Caki2 (cell line): ENCODE results near the gene LRPAP1. TPM values are rescaled to one million over a fixed set of nuclear protein-coding genes. Genes with fewer than 3 reads are reported as not detected.
"Not testable (repeated sequence)": the region's sequence is repeated elsewhere in the genome, so short reads cannot be mapped to it uniquely, and the experiment has no call there.

Experiments used
- DNase-seq: peaks from one replicate; pipeline ENCODE4 v3.0.0-alpha.2; 2015; ENCODE audit warnings: low read depth
- in situ Hi-C: cut with HindIII; loops from 2 replicates; pipeline ENCODE4 v1.10.0; 2016; ENCODE audit warnings: low sequenced_read_pairs, low pct_unique_long_range_greater_than_20kb, mixed read lengths
- total RNA-seq: library from RNA; depleted of rRNA; stranded (reverse); fragments of >200 nt; shearing (Covaris generic); gene quantifications from 2 replicates; pipeline ENCODE4 v1.2.3, GENCODE V29; 2014; ENCODE audit warnings: low replicate concordance

The LRPAP1 gene
- total RNA-seq, 1 experiment from 2014 or later: 183 TPM

DNA sequence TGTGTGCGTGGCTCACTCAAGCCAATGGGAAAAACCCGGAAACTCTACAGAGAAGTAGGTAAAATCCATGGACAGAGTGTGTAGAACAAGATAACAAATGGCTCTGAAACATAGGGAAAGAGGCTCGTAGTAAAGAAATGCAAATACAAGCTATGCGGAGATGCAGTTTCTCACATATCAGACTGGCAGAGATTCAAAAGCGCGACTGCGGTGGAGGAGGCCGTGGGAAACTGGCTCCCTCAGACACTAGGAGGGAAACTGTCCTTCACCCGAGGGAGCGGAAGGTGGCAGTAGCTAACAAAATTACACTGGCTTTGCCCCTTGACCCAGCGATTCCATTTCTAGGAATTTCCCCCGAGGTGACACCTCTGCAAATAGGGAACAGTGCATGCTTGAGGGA, 34.1 kb upstream of the LRPAP1 start:
- peak; percentile 16 for DNase-seq
- in situ Hi-C loops: not testable (repeated sequence)

DNA sequence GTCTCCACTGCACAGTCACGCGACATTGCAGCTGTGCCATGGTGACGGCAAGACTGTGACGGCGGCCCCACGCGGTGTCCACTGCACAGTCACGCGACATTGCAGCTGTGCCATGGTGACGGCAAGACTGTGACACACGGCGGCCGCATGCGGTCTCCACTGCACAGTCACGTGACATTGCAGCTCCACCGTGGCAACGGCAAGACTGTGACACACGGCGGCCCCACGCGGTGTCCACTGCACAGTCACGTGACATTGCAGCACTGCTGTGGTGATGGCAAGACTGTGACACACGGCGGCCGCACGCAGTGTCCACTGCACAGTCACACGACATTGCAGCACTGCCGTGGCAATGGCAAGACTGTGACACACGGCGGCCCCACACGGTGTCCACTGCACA, 32.7 kb upstream of the LRPAP1 start:
- DNase-seq, in situ Hi-C loops: not testable (repeated sequence)

DNA sequence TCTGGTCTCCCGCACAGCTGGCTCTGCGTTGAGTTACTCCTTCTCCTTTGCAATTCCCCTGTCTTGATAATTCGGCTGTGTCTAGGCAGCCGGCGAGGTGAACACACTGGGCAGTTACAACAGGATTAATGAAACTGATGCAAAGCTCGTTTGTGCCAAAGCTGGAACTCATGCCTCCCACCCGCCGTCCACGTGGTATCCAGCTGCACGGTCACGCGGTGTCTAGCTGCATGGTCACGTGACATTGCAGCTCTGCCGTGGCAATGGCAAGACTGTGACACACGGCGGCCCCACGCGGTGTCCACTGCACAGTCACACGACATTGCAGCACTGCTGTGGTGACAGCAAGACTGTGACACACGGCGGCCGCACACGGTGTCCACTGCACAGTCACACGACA, 31.2 kb upstream of the LRPAP1 start:
- in situ Hi-C loops: no loop called here
- no peak for DNase-seq

DNA sequence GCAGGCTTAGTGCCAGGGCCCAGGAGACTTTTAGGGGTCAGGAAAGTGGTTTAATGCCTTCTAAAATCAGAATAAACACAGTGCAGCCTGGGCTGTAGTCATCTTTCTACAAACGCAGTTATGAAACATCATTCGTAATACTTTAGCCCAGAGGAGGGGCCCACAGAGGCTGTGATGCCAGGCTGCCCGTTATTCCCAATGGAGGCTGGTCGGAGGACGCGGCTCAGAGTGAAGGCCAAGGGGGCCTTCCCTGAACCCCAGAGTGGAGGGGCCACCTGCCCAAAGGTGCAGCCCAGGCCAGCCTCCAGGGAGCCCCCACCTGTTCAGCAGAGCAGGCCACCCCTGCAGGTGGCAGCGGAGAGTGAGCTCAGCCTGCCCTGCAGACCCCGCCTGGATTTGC, 29.9 kb upstream of the LRPAP1 start:
- DNase-seq, in situ Hi-C loops: not testable (repeated sequence)

DNA sequence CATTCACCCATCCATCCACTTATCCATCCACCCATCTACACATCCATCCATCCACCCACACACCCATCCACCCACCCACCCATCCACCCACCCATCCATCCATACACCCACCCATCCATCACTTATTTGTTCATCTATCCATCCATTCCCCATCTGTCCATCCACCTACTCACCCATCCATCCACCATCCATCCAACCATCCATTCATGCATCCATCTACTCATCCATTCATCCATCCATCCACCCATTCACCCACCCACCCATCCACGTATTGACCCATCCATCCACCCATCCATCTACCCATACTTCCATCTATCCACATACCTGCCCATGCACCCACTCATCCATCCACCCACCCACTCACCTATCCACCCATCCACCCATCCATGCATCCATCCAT, 28.2 kb upstream of the LRPAP1 start:
- in situ Hi-C loops, DNase-seq: not testable (repeated sequence)

DNA sequence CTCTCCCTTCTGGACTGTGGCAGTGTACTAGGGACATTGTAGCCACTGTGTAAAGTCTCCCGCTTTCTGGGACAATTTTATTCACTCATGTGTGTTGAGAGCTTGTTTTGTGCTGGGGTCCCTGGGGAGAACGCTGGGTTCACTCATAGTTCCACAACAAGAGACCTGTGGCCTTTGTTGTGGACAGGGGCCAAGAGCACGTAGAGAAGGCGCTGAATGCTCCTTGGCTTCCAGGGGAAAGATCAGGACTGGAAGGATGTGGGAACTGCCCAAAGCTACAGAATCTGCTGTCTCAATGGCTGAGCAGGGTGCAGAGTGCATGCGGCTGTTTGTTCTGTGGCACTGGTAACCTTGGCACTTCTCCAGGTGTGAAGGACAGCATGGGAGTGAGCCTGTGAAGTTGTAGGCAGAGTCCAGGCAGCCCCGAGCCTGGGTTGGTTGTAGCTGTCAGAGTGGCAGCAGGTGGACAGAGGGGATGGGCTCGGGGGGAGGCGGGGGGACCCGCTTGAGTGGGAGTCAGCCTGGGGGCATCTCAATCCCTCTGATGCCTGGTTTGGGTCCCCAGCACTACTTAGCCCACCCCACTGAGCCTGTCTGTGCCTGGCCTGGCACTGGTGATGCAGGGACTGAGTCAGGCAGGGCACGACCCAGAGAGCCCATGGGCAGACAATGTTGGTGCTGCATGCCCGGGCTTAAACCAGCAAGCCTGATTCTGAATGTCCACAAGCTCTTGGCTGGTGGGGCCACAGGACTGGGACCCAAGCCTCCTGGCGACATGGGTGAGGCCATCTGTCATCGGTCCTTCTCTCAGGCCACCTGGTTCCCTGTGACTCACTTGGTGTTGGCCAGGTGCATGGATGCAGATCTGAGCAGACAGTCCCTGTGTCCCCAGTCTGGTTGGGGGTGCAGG, 27.4 kb upstream of the LRPAP1 start:
- in situ Hi-C loops, DNase-seq: not testable (repeated sequence)

DNA sequence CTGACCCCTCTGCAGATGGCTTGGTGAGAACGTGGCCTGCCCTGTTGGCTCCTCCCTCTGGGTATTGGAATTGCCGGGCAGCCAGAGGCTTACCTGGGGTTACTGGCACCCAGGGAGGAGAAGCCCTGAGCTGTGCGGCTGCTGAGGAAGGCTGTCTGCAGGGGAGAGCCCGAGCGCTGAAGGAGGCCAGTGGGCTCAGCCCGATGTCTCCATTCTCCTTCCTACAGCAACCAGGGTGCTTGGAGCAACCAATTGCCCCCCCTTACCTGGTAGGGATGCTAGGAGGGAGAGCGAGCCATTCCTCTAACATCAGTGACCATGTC, 26.3 kb upstream of the LRPAP1 start:
- DNase-seq, in situ Hi-C loops: not testable (repeated sequence)

DNA sequence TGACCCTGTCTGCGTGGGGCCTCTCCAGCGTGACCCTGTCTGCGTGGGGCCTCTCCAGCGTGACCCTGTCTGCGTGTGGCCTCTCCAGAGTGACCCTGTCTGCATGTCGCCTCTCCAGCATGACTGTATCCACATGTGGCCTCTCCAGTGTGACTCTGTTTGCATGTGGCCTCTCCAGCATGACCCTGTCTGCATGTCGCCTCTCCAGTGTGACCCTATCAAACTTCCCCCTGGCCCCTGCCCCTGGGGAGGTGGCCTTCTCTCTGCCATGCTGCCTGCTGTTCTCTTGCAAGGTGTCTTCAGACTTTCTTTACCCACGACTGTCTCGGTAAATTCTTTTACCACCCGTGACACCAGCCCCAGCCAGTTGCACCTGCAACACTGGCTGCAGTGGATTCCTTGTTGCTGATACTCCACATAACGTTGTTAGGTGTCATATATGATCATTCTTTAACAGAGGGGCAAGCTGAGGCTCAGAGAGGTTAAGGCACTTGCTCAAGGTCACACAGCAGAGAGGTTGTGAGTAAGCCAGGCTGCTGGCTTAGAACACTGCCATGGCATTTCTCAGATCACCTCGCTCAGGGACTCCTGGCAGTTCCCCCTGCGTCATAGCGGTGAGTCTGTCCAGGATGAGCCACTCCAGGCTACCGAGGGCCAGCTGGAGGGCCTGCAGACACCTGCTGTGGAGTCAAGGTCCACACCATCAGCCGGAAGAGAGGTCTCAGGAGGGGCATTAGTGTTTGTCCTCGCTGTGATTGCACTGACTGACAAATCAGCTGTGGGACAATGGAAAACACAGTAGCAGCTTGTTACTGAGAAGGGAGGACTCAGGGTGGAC, 25.7 kb upstream of the LRPAP1 start:
- in situ Hi-C loops, DNase-seq: not testable (repeated sequence)

DNA sequence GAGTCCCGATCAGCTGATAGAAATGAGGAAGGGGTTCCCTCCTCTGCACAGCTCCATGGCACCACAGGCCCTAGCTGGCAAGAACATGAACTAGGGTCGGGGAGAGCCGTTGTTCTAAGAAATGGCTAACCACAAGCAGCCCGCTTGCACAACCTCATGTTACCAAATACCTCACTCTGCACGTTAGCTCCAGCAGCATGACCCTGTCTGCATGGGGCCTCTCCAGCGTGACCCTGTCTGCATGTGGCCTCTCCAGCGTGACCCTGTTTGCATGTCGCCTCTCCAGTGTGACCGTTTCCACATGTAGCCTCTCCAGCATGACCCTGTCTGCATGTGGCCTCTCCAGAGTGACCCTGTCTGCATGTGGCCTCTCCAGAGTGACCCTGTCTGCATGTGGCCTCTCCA, 24.9 kb upstream of the LRPAP1 start:
- in situ Hi-C loops, DNase-seq: not testable (repeated sequence)

DNA sequence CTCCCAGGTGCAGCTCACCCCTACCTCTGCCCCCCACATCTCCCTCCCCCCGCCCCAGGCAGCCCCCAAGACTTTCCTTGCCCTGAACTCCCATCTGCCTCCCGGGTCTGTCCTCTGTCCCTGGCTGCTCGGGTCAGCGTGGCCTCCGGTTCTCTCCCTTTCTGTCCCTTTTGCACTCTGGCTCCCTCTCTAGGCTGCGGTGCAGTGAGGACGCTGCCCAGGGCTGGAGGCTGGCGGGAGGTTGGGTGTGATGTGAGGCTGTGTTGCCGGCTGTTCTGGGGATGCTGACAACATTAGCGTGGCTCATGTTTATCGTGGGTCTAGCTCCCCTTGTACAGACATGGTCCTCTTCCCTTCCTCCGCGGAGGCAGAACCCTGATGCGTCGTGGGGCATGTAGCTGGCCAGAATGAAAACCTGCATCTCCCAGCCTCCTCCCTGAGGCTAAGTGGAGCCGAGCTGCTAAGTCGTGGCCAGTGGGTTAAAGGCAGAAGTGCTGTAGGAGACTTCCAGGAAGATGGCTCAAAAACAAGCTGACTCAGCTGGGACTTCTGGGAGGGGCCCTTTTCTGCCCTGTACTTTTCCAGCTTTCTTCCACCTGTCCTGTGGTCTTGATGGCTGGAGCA, 24.1 kb upstream of the LRPAP1 start:
- DNase-seq, in situ Hi-C loops: not testable (repeated sequence)

DNA sequence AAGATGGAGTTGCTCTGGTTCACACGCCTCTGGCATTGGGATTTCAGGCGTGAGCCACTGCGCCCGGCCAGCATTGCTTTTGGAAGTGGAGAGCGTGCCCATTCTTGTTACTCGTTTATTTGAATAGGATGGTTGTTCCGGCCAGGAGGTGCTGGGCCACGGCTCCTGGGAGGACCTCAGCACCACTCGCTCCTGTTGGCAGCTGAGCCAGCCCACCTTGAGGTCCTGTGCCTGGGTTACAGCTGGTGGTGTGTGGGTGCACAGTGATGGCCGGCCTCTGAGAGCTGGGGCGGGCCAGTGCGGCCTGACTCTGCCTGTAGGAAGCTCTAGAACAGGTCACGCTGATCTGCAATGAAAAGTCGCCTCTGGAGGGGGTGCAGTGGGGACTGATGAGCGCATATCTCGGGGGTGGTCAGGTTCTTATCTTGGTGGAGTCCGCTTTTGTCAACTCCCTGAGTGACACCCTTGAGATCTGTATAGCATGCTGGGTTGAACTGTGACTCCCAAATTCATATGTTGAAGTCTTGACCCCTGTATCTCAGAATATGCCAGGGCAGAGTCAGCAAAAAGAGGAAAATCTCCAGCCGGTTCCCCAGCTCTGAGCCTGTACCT, 23.3 kb upstream of the LRPAP1 start:
- DNase-seq, in situ Hi-C loops: not testable (repeated sequence)

DNA sequence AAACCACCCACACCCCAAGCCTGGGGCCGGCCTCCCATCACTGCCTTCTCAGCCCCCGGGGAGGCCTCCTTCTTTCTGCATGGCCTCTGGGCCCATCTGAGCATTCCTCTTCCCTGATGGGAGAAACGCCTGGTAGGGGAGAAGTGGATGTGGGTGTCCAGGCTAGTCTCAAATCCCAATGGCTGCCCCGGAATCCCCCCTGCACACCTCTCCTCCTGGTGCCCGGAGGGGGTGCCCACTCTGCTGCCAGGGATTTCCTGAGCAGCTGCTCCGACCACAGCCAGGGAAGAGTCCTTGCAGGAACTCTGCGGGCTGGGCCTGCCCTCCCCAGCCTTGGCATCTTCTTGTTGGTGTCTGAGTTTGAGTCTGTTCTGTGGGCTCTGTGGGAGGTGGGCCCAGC, 19.1 kb upstream of the LRPAP1 start:
- in situ Hi-C loops, DNase-seq: not testable (repeated sequence)

DNA sequence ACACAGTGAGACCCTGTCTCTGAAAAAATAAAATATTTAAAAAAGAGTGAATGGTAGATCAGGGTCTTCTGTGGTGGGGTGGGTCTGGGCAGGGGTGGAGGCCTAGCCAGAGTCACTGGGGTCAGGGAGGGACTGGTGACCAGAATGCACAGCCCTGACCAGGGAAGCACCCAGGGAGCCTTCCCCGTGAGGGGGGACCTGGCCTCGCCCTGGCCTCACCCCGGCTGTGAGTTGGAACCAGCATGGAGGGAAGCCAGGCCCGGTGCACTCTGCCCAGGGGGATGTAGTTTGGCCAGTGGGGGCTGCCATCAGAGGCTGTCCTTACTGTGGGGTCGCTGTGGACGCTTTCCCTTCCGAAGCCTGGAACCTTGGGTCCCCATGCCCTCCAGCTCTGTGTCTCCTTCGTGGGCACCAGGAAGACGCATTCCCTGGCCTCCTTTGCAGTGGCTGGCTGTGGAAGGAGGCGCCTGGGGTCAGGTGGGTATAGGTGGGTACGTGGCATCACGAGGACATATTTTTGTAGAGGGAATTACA, 18.6 kb upstream of the LRPAP1 start:
- DNase-seq, in situ Hi-C loops: not testable (repeated sequence)

DNA sequence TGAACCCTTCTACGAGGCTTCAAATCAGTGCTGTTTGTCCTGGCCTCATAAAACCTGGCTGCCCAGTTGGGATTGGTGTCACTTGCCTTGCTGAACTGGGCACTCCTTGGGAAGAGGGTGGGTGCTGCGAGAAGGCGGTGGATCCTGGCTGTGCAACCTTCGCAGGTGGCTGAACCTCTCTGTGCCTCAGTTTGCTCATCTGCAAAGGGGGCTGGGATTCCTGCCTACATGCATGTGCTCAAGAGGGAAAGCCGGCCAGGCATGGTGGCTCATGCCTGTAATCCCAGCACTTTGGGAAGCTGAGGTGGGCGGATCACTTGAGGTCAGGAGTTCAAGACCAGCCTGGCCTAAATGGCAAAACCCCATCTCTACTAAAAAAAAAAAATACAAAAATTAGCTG, 17.8 kb upstream of the LRPAP1 start:
- in situ Hi-C loops, DNase-seq: not testable (repeated sequence)

DNA sequence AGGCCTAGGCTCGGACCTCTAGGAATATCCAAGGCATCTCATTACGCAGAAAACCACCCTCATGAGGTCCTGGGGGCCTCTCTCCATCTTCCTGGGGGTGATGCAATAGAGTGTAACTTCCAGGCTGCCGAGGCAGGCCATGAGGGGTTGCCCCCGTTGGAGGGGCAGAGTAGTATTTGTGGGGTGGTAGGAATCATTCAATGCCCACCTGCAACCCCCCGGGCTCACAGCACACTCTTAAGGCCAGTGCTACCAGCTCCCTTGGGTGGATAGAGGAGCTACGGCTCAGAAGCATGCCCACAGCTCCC, 17.4 kb upstream of the LRPAP1 start:
- in situ Hi-C loops, DNase-seq: not testable (repeated sequence)

DNA sequence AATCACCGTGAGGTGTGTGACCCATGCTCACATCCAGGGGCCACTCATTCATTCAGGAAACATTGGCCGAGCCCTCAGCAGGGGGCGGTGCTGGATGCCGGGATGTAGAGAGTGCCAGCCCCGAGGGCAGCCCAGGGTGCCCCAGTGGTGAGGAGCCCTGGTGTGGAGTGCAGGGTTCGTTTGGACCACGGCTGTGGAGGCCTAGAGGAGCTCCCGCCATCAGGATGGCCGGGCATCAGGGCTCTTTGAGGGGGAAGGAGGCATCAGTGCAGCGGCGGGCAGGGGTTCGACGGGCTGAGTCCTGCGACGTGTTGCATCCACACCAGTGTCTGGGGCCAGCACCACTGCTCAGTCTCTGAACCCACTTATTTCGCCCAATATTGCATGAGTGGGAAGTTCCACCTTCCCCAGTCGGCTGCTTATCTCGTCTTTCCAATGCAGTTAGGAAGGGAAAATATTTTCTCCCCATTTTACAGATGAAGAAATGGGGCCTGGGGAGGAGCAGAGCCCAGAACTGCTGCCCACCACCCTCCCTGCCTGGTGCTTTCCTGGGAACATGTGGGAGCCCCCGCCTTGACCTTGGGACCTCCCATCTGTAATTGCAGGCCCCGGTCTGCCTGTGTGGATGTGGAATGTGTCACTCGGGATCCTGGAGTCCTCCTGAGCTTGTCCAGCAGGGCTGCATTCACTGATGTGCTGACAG, 16.9 kb upstream of the LRPAP1 start:
- in situ Hi-C loops, DNase-seq: not testable (repeated sequence)

DNA sequence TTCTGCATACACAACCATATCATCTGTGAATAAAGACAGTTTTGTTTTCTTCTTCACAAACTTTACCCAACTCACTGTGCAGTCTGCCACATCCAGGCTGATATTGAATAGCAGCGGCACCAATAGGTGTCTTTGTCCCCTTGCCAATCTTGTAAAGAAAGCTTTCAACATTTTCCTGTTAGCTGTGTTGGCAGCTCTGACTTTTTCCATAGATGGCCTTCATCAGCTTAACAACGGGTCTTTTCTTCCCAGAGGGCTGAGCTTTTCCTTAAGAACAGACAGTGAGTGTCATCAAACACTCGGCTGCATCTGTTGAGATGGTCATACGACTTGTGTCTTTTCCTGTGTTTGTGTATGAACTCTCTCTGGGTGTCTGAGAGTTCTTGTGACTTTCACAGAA, 14.5 kb upstream of the LRPAP1 start:
- in situ Hi-C loops, DNase-seq: not testable (repeated sequence)

DNA sequence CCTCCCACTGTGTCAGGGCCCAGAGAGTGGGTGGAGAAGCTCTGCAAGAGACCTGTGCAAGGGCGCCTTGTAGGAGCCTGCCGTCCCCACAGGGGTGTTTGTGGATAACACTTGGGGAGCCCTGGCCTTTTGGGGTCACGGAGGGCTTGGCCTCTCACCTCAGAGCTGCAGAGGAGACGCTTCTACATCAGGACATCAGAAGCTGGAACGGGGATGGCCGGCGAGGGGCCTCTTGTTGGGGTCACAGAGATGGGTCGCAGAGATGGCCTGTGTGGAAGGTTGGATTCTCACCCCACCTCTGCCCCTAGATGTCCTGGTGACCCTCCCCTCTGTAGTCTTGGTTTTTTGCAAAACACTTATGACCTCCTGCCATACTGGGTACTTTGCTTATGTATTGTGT, 13.1 kb upstream of the LRPAP1 start:
- in situ Hi-C loops: not testable (repeated sequence)

More for the DNA sequence above, 13.1 kb upstream of the LRPAP1 start:
- DNase-seq: not testable (repeated sequence)
